ENCODE measurements around the gene AMOTL2.

- no peak for TF ChIP-seq EZH2 (IDR thresholded peaks at IDR 0.05; ENCODE audit: borderline replicate concordance, low read length)
- TF ChIP-seq CTCF (IDR thresholded peaks at IDR 0.05; ENCODE audit: low read length): no peak
Measured at GRCh38 chr3:134328147-134328591, 46.1 kb downstream of the AMOTL2 start.
